Stimulated activated CD8-positive, alpha-beta memory T cell treated with anti-CD3 and anti-CD28 coated beads, Interleukin-2, amount 100 ng/mL, for 1 hour (primary cell): ENCODE results near the gene OVCA2.

ENCODE experiments used
- DNase-seq, 2 donors: peaks; one replicate each; pipeline ENCODE4 v3.0.0-alpha.2; 2020; ENCODE audit warnings: low read depth in 2 of 2

OVCA2 gene

GRCh38 chr17:2064980-2065785 lies 23.4 kb downstream of the OVCA2 start:
- no peak for DNase-seq

- DNase-seq: no peak
These were observed 24.2 kb downstream of the OVCA2 start for GRCh38 chr17:2065949-2066400.

DNA sequence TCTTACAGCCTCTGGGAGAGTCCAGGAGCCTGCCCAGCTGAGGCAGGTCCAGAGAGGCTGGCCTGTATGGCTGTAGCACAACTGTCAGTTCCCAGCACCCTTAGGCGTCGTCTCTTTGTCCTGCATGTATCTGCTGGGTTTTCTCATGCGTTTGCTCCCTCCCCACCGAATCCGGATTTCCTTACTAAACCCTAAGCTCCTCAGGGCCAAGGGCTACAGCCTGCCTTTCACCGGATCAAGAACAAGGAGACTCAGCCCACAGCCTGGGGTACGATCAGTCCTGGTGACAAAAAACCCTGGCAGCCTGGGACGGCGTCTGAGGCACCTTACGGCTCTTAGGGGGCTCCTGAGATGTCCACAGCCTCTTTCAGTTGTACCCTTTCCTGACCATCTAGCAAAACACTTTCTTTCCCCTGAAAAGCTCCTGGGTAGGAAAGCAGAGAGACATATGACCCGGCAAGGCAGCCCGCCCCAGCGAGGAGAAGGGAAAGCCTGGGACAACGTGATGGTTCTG lies 25.3 kb downstream of the OVCA2 start:
- no peak for DNase-seq

DNA sequence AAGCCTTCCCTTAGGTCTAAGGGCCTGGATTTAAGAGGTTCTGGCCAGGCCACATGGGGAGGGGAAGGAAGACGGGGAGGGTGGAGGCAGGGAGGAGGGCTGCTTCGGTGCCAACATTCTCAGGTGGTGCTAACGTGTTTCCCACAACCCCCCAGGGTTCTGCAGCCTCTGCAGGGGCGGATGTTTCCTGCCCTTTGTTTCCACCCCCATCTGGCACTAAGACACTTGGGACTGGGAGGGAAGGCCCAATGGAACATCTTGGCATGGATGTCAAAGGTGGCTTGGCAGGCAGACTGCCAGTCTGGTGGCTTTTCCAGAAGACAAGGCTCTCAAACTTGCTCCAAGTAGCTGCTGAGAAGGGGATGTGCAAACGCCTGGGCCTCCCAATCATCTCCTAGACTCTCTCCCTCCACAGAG lies 25.8 kb downstream of the OVCA2 start:
- no peak for DNase-seq

GRCh38 chr17:2068031-2068518 lies 26.3 kb downstream of the OVCA2 start:
- no peak for DNase-seq

DNA sequence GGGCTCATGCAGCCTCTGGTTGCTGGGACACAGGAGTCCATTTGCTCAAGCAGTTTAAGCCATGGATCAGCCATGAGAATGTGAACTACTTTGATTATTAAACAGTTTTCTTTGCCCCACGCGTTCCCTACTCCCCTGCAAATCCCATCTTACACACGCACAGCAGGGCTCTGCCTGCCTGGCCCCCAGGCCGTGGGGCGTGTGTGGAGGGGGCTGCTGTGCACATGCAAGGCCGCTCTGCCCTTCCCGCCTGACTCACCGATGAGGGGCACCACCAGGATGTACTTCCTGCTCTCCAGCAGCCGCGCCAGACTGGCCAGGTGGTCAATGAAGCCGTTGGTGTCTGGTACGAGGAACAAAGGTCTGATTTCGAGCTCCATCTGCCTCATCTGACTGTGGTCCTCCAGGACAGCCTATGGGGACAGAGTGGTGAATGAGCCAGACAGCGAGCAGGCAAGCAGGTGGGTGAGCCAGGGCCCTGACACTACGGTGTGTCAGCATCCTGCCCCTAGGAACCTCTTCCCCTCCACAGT lies 26.8 kb downstream of the OVCA2 start:
- DNase-seq: no peak

GRCh38 chr17:2070241-2071023 lies 28.6 kb downstream of the OVCA2 start:
- DNase-seq: no peak

GRCh38 chr17:2071024-2071385 lies 29.2 kb downstream of the OVCA2 start:
- no peak for DNase-seq

GRCh38 chr17:2071455-2072281 lies 29.8 kb downstream of the OVCA2 start:
- no peak for DNase-seq

DNA sequence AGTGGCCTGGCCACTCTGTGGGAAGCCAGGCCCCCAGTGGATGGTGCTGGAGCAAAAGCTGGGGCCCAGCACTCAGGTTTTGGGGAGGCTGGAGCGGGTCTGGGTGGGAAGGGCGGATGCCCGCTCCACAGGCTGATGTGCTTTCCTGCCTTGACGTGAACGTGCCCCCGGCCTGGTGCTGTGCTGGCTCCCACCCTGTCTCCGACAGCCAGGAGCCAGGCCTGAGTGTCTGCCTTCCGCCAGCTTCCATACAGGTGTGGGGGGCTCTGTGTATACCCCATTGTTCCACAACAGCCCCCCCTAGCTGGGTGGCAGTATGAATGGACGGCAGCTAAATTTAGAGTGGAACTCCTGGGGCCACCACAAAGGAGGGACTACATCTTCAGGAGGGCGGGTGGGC lies 33.1 kb downstream of the OVCA2 start:
- DNase-seq: no peak

- no peak for DNase-seq
These were observed 33.7 kb downstream of the OVCA2 start for GRCh38 chr17:2075336-2076086.

DNA sequence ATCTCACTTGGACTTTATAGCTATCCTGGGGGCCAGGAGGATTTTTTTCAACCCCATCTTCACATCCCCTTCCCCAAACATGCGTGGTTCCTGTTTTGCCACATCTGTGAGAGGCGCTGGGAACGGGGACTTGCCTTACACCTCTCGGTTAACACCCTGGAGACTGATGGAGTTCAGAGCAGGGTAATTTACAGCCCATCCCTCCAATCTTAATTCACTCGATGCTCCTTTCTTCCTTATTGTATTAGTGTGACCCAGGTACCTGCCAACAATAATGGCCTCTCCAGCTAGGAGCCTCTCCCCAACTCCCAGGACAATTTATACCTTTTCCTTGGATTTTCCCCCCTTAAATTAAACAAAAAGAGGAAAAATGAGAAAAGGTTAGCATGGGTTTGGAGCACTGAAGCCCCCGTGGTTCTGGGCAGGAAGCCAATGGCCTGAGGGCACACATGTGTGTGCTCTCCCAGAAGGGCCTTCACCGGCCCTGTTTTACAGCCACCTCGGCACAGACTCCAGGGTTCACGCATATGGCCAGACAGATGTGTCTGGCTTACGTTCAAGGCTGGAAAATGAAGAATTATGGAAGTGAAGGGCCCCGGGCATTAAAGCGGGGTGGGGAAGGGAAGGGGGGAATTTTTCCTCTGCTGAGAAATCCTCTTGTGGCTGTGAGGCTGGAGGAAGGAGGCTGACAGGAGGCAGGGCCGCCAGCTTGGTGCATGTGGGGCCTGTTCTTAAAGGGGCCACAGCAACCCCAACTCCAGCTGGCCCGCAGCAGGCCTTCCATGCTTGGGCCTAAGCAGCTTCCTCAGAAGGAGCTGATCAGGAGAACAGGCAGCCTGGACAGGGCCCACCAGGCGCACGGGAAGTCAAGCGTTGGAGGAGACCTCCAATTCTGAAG lies 34.5 kb downstream of the OVCA2 start:
- no peak for DNase-seq

DNA sequence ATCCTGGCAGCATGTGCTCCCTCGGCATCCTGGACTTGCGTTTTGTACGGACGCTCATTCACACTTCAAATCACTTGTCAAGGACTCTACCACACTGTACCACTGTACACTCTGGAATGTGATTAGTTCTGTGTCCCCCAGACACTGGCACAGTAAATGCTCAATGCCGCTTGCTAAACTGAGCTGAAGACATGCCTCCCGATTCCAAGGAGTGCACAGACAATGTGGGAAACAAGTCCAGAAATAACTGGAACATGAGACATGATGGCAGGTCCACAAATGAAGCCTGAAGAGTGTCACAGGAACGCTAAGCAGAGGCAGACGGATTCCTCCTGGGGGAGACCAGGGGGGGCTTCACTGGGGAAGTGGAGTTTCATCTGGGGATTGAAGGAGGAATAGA lies 35.2 kb downstream of the OVCA2 start:
- no peak for DNase-seq

- DNase-seq: no peak
These were observed 39.7 kb downstream of the OVCA2 start for GRCh38 chr17:2081564-2081963.

DNA sequence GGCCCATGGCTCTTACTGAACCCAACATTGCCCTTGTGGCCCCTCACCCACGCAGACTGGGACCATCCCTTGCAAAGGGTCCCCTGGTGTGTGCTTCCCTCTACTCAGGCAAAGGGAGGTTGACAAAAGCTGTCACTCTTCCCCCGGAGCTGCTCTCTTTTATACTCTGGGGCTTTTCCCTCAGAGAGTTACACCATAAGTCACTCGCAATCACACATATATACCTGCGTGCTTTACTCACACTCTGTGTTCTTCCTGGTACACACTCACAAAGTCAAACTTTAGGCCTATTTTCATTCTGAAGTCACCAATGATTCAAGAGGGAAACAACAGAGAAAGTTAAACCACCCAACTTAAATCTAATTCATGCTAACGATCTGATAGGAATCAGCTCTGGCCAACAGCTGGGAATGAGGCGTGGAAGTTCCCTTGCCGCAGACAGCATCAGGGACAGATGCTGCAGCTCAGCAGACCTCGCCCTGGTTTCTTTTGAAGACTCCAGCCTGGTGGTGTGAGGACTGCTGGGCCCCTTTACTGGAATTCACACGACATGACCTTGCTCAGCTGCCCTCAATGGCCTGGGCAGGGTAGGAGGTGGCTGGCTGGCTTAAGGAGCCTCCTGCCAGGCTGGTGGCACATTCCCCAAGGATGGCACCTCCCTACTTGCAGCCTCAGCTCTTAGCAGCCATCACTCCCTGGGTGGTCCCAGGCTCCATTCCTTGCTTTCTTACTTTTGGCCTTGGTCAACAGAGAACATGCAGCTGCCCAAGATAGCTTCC lies 40.4 kb downstream of the OVCA2 start:
- no peak for DNase-seq

DNA sequence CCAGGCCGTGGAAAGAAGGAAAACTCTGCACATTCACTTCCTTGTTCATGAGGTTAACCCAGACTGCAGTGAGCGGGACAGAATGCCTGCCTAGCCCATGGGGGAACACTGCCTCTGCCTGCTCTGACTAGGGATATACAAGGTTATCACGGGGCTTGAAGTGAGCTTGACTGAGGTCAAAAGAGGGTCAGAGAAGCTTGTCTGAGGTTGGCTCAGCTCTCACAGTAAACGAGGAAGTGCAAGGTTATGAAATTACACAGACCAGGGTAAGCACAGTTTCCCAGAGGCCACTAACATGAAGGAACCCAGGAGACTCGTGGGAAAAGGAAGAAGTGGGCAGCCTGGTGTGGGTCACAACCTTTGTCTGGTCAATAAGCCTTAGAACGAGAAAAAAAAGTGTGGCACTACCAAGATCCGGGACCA lies 41.8 kb downstream of the OVCA2 start:
- DNase-seq: no peak

- DNase-seq: no peak
These were observed 42.4 kb downstream of the OVCA2 start for GRCh38 chr17:2084036-2084765.
